Fibroblast of skin of right quadriceps (primary cell): ENCODE results near the gene FGF8.

ENCODE experiments used
- DNase-seq: peaks from one replicate; pipeline ENCODE4 v3.0.0-alpha.2; 2013

FGF8 gene

DNA sequence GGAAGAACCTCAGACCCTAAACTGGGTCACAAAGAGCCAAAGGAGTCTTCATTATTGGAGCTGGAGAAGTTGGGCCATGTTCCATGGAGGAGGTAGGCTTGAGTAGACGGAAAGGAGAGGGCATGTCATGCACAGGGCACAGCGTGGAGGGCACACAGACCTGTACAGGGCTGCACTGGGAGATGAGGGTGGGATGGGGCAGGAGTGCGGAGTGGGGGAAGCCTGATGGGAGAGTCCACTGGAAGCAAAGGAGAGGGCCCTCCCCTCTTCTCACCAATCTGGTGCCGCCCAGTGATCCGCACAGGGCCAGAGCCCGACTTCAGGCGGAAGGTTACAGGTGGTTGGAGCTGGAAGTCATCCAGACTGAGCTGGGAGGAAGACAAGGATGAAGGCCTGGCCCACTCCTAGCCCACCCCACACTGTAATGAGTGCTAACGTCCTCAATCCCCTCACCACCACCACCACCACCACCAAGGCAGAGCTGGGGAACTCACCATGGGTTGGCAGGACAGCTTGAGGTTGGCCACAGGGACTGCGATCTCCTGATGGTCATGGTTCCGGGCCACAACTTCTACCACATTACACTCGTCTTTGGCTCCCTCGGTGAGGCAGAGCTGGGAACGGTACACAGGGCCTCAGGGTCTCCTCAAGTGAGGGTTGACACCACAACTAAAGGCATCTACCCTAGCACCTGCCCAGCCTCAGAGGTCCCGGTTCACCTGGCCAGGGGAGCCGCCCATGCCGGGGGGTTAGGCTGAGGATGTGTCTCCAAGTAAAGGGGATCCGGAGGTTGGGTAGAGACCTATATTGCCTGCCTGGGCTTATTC, 6.3 kb upstream of the FGF8 start:
- DNase-seq: no peak

GRCh38 chr10:101781655-101781983, 5.7 kb upstream of the FGF8 start:
- DNase-seq: no peak

- peak; percentile 56 for DNase-seq
These were observed 5.1 kb upstream of the FGF8 start for GRCh38 chr10:101780818-101781654.

DNA sequence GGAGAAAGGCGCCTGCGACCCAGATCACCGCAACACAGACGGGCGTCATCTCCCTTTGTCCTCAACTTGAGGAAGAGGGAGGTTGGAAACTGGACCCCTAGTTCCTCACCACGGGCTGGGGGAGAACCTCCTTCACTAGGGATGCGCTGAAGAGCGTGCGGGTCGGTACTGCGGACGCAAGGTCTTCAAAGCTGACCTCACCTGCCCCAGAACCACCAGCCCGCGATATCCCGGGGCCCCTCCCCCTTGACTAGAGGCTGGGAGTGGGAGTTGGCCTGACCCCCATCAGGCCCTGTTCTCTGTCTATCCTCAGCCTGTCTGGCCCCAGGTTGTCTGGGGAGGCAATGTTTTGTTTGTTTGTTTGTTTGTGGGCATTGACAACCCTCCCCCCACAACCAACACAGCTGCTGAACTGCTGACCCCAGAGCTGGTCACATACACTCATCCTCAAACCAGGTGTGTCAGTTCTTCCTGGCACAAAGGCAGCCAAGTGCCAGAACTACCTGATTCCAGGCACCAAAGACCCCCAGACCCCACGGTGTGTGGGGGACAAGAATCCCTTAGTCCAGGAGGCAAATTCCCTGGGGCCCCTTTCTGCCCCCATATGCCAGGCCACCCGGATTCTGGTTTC, 4.4 kb upstream of the FGF8 start:
- no peak for DNase-seq

GRCh38 chr10:101779544-101780186, 3.8 kb upstream of the FGF8 start:
- peak; percentile 51 for DNase-seq

DNA sequence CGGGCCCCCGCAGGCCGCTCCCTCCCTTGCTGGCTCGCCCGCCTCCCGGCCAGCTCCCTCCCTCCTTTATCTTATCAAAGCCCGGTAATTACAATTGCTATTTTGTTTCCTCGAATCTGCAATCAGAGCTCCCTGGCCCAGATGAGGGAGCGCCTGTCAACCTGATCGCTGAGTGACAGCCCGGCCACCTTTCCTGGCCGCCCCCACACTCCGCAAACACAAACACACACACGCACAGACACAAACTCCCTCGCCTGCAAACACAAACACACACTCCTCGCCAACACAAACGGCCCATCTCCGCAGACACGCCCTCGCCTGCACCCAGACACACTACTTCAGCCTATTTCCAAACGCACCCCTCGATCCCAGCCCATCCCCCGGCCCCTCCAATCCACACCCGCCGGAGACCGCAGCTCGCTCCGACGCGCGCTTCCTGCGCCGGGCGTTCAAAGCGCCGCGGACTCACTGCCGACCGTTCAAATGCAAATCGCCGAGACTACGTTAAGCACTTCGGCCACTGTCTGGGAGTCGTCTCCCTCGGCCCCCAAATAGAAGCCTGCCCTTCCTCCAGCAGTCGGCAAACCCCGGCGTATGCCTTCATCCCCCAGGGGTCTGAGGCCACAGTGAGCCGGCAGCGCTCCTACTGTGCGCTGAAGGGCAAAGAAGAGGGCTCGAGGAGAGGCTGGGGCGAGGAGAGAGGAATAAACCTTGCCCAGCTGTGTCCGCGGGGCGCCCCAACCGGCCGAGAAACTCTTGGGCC, 3.0 kb upstream of the FGF8 start:
- DNase-seq: no peak

DNA sequence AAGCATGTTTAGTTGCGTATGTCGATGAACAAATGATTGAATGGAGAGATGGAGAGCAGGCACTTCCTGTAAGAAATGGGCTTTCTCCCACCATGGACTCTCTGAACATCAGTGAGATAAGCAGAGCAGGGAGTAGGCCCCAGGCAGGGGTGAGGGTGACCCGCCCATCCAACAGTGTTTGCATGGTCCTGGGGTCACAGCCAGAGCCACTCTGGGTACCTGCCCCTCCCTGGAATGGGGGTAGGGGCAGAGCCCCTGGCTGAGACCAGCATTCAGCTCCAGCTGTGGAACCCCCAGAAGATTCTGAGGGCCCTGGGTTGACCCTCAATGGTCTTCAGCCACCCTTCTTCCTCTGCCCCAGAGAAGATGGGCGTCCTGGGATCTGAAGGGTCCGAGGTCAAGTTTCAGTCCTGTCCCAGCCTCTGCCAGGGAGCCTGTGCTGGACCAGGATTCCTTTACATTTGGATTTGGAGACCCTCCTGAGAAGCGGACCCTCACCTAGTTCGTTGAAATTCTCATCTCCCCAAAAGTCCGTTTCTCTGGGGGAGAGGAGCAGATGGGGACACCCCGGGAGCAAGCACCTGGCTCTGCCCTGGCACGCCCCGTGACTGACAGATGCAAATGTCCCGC, 2.4 kb upstream of the FGF8 start:
- DNase-seq: no peak

GRCh38 chr10:101777619-101778145, 1.8 kb upstream of the FGF8 start:
- DNase-seq: no peak

DNA sequence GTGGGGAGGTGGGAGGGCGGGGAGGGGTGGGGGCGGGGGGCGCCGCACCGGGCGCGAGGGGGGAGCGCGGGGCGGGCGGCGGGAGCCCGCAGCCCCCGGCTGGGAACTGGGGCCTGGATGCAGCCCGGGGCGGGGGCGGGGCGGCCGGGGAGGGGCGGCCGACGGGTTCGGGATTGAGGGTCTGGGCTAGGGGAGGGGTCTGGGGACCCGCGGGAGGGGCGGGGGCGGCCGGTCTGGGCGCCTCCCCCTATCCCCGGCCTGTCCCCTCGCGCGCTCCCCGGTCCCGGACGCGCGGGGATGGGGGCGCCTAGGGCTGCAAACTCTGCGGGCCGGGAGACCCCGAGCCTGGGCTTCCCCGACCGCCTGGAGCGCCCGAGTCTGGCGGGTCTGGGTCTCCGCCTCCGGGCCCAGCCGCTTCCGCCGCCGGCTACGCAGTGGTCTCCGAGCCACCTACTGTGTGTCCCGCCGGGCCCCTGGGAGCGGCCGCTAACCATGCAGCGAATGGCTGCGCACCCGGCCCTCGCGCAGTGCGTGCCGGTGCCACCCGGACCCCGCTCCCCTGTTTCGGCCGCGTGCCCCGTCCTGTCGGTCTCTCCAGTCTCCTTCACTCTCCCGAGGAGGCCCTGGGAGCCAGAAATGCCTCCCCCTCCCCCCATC, 375 bp upstream of the FGF8 start:
- DNase-seq: no peak

DNA sequence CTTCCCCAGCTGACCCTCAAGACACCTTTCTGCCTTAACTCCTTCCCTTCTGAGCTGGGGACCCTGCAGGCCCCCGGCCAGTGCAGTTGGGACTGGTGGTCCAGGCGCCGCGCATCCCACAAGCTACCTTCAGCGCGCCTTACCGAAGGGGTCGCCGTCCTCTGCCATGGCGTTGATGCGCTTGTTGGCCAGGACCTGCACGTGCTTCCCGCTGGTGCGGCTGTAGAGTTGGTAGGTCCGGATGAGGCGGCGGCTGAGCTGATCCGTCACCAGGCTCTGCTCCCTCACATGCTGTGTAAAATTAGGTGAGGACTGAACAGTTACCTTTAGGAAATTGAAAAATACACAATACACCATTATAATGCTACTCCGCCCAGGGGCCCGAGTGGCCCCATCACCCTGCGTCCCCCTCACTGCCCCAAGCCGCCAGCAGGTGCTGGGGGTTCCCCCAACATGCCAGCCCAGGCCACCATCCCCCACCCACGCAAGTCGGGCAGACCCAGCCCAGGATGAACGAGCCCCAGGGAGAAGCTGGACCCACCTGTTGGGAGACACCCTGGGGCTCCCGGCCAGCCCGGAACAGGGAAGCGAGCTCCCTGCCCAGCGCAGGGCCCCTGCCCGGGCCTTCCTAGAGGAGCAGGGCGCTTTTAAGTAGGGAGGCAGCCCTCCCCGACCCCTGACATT, 1.2 kb downstream of the FGF8 start:
- DNase-seq: no peak

DNA sequence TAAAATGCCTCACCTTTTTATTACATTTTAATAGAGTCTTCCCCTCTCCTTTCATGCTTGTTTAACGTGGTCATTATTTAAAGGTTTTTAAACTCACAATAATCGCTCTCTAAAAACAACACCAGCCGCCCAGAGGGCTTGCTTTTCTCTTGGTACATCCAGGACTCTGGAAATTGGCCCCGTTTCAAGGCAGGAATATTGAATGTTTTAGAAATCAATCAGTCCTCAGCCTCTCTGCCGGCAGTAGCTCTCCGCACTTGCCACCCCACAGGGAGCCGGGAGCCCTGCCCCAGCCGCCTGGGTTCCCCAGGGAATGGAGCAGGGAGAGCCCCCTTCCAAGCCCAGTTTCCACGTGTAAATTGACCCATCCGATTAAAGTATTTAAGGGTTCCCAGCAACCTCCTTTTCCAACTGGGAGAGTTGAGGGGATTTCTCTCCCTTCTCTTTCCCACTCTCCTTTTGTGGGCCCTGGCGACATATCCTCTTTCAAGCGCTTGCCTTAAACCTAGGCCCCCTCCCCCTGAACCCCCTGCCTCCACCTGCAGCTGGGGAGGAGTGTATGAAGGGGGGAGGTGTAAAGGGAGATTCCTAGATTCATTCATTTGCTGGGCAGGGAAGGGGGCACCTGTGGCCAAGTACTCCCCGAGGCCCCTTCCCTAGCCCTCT, 1.9 kb downstream of the FGF8 start:
- DNase-seq: no peak

GRCh38 chr10:101772895-101773761, 2.8 kb downstream of the FGF8 start:
- no peak for DNase-seq

GRCh38 chr10:101772017-101772894, 3.7 kb downstream of the FGF8 start:
- no peak for DNase-seq

DNA sequence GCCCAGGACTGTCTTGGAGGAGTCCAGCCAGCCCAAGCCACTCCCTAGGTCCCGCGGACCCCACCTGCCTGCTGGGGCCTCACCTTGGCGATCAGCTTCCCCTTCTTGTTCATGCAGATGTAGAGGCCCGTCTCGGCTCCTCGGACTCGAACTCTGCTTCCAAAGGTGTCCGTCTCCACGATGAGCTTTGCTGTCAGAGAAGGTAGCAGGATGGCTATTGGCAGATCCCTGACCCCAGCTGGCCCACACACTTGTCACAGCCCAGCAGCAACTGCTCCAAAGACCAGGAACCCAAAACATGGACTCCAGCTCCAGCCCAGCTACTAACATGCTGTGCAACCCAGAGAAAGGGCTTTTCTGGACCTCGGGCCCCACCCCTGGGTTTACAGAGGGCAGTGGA, 4.5 kb downstream of the FGF8 start:
- no peak for DNase-seq

GRCh38 chr10:101770331-101771215, 5.3 kb downstream of the FGF8 start:
- no peak for DNase-seq

DNA sequence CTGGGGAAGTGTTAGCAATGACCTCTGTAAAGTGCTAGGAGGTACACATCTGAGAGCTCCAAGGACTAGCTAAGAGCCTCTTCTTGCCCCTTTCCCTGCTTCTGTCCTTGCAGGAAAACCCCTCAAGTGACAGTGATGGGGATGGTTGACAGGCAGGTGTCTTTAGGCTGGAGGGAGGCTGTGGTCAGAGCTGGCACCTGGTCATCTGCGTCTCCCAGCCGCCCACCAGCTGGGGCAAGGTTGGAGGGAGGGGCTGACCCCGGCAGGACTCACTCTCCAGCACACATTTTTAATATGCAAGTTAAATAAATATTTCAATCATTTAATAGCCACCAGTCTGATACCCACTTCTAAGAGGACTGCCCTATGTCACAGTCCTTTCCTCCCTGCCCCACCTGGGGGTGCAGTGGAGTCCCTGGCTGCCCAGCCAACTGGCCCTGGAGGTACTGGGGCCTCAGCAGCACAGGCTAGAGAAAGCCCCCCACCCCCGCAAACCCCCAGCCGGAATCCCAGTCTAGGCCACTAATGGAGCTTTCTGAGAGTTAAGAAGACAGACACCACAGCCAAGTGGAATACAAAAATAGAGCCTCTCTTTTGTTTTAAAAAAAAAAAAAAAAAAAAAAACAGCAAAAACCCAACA, 6.3 kb downstream of the FGF8 start:
- no peak for DNase-seq
